GM18526 (cell line): Measurements from ENCODE around the gene GPR68.

Experiments
- POLR2A ChIP-seq: IDR thresholded peaks from 3 replicates; pipeline ENCODE4 v1.6.1; 2011; ENCODE audit not compliant: insufficient read length; ENCODE audit errors: extremely low read depth

GPR68 gene

DNA sequence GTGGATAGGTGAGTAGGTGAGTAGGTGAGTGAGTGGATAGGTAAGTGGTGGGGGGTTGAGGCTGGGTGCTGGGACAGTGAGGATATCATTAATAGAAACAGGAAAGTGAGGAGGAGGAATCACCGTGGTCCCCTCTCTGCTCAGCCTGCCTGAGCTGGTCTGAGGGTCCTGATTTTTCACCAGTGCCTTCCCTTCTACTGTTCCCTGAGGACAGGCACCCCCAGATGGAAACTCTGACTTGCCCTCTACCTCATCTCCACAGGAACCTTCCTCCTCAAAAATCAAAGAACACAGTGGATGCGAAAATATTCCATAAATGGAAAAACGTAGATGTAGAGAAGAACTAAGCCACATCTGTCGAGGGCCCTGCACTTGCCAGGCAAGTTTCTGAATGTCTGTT is 1.9 kb downstream of the GPR68 start:
- no peak for TF ChIP-seq POLR2A

GRCh38 chr14:91241863-91242262 is 2.6 kb downstream of the GPR68 start:
- no peak for TF ChIP-seq POLR2A

DNA sequence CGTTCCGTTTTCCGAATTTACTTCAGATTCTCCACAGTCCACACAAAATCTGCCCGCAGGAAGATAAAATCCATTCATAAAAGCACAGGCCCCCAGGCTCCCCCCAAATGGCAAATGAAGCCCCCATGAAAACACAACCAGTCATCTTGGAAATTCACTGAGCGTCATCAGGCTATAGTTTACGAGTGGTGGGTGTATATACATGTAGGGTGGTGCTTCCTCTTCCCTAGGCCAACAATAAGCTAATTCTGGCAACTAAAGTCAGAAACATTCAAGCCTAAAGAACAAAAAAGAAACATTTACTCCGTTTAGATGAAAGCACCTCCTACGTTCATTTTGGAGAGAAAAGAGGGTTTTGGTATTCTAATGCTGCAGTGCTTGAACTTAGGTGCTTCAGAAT is 5.8 kb downstream of the GPR68 start:
- no peak for TF ChIP-seq POLR2A

- TF ChIP-seq POLR2A: no peak
These were observed 6.4 kb downstream of the GPR68 start for GRCh38 chr14:91238085-91238484.

- TF ChIP-seq POLR2A: no peak
These were observed 7.3 kb downstream of the GPR68 start for GRCh38 chr14:91237219-91237618.

GRCh38 chr14:91235841-91236240 is 8.7 kb downstream of the GPR68 start:
- no peak for TF ChIP-seq POLR2A

GRCh38 chr14:91234791-91235114 is 9.8 kb downstream of the GPR68 start:
- no peak for TF ChIP-seq POLR2A

DNA sequence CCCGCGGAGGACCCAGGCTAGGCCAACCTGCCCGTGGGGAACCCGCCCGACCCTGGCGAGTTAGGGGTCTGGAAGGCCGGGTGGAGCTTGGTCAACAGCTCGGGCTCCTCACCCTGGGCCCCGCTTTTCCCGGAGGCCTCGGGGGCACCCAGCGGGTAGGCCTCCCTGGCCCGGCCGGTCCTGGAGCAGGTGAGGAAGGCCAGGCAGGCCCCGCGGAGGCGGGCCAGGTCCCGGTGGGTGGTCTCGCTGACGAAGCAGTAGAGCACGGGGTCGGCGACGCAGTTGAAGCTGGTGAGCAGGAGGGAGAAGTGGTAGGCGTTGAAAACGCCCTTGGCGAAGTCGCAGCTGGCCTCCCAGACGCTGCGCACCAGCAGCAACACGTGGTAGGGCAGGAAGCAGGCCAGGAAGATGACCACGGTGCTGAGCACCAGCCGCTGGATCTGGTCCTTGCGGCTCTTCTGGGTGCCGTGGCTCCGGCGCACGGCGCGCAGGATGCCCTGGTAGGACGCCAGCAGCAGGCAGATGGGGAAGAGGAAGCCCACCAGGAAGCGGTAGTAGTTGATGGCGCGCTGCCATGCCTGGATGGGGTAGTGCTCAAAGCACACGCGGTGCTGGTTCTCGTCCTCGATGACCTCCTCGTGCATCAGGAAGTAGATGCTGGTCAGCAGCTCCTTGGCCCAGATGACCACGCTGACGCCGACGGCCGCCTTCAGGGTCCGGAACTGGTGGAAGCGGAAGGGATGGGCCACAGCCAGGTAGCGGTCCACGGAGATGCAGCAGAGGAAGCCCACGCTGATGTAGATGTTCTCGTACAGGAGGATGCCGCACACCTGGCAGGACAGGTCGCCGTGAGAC is 10.3 kb downstream of the GPR68 start:
- no peak for TF ChIP-seq POLR2A

- no peak for TF ChIP-seq POLR2A
These were observed 11.9 kb downstream of the GPR68 start for GRCh38 chr14:91232603-91233002.

DNA sequence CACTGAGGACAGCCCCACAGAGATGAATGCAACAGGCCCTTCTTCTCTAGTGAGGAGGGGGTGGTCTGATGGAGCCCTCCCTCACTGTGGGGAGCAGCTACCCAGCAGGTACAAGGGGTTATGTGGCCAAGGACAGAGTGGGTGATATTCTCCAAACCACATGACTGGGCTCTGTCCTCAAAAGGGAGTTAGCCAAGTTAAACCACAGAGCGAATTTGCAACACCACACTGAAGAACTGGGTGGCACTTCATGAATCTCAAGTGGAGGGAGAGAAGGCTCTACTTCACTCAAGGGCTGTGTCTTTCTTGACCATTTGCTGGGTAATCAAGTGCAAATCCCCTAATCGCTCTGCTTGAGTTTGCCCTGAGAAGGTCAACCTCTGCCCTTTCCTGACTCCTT is 12.5 kb downstream of the GPR68 start:
- TF ChIP-seq POLR2A: no peak

DNA sequence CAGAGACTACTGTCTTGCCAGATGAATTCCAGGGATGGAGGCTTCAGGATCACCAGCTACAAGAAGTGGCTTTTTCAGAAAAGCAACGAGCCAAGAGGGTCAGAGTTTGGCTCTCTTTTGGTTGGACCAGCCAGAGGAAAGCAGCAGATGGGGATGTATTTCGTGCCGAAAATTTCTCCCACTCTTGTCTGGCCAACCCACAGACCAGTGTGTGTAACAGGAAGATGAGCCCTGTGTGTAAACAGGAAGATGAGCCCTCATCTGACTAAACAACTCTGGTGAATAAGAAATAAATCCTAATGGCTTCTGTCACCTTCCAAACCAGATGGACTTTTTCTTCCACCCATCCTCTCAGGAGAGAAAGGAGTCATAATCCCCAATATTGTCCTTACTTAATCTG is 13.1 kb downstream of the GPR68 start:
- TF ChIP-seq POLR2A: no peak

DNA sequence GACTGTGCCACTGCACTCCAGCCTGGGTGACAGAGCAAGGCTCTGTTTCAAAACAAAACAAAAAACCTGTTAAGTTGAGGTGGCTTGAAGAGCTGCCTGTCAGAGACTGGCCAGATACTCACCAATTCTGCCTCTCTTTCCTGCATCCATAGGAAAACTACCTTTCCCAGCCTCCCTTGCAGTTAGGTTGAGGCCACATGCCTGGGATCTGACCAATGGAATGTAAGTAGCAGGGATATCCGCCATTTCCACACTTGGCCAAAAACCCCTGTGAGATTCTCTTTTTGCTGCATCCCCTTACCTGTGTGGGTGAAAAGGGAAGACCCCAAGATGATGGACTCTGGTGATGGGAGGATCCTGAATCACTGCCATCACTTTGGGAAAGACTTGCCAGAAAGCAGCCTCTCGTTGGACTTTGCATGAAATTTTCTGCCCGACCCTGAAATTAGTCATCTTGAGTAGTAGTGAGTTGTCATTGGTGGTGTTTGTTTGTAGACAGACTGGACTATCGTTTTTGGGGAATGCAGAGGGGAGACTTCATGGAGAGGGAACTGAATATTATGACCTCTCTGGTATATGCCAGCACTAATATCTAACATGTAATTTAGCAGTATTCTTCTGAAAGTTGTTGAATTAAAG is 14.0 kb downstream of the GPR68 start:
- no peak for TF ChIP-seq POLR2A

DNA sequence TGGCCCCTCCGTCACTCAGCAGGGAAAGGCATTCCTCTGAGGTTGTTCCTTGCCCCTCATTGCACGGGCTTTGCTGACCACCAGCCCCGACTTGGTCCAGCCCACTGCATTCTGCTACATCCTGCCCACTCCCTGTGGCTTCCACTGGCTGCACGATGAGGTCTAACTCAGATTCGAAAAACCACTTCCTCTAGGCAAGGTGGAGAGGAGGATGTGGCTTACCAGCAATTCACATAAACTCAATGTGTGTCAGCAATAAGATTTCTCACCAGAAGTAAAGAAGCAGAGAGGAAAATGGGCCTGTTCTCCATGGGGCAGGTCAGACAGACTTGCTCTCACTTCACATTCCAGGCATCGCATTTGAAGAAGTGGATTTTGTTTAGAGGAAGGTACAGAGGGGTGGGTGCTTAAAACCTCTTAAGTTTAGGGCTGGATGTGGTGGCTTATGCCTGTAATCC is 14.7 kb downstream of the GPR68 start:
- no peak for TF ChIP-seq POLR2A

DNA sequence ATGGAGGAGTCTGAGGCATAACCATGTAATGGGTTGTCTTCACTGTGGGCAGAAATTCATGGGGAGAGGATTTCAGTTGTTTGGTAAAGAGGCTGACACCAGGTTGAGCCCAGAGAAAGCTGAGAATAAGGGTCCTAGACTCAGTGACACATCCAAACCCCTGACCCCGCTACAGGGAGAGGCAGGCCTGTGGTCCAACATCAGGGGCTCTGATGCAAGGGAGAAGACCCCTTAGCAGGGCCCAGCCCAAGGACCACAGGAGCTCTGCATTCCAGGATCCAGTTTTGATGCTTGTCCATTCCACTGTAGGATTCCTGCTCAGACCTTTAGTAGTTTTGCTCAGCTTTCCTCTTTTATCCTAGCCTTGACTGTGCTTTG is 15.5 kb downstream of the GPR68 start:
- no peak for TF ChIP-seq POLR2A

DNA sequence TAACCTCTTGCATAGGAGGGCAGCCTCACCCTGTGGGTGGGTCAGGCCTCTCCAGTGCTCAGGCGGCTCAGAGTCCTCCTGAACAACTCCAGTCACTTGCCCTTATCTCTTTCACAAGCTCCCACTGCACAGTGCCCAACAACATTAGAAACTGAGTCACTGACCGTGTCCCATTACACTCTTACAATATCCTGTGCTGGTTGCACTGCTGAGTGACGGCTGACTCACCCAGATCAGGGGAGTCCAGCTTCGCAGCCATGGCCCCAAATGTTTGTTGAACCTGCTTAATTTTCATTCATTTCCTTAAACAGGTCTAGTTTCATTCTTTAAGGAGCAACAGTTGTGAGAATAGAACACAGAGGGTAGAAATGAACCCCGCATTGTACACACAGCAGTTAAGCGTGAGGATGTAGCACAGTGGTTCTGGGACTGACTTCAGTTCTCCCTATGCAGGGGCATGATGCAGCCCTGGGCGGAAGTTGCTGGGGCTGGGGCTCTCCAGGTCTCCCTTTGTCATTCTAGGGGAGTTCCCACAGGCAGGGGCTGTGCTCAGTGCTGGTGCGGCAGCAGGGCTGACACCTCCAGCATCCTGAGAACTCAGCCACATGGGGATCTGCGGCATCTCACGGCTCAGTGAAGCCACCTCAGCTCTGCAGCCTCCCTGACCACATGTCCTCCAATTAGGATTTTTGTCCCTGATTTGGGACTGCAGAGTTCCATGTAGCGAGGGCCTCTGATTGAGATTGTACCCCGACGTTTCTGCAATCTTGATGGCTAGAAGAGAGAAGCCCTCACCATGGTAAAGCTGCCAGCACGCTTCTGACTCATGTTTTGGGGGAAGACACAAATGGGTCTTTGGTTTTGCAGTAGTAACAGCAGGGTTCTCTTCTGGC is 16.1 kb downstream of the GPR68 start:
- TF ChIP-seq POLR2A: peak; percentile 37

DNA sequence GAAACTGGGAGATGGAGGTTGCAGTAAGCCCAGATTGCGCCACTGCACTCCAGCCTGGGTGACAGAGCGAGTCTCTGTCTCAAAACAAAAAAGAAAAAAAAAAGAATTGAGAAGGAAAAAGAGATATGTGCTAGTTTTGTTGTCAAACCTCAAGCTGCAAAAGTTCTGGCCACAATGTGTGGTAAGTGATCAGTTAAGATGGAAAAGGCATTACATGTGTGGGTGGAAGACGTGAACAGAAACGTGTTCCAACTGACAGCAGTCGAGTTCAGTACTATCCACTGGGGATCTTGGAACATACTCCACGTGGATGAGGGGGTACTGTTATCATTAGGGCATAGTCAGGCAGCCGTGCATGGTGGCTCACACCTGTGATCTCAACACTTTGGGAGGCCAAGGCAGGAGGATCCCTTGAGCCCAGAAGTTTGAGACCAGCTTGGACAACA is 17.3 kb downstream of the GPR68 start:
- TF ChIP-seq POLR2A: no peak

DNA sequence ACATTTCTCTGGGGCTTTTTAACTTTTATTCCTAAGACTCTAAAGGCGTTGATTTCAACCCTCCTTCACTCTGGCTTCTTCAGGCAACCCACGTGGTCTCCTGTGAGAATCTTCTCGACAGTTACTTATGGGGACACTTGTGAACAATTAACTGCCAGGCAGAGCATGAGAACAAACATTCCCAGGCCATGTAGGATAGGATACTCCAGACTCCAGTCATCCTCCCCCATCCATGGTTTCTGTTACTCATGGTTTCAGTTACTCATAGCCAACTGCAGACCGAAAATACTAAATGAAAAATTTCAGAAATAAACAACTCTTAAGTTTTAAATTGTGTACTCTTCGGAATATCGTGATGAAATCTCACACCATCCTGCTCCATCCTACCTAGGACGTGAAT is 19.5 kb downstream of the GPR68 start:
- TF ChIP-seq POLR2A: no peak
